GM18505 (cell line): Measurements from ENCODE around the gene PDX1.

Experiments
- ATAC-seq: cut with Tn5 transposase; IDR thresholded peaks from one replicate; pipeline ENCODE4 v1.9.1; 2021; ENCODE audit not compliant: unreplicated experiment
- POLR2A ChIP-seq: IDR thresholded peaks from 4 replicates; pipeline ENCODE4 v1.6.1; 2011; ENCODE audit warnings: borderline replicate concordance; ENCODE audit not compliant: insufficient read depth, insufficient read length; ENCODE audit errors: extremely low read depth

Gene PDX1

DNA sequence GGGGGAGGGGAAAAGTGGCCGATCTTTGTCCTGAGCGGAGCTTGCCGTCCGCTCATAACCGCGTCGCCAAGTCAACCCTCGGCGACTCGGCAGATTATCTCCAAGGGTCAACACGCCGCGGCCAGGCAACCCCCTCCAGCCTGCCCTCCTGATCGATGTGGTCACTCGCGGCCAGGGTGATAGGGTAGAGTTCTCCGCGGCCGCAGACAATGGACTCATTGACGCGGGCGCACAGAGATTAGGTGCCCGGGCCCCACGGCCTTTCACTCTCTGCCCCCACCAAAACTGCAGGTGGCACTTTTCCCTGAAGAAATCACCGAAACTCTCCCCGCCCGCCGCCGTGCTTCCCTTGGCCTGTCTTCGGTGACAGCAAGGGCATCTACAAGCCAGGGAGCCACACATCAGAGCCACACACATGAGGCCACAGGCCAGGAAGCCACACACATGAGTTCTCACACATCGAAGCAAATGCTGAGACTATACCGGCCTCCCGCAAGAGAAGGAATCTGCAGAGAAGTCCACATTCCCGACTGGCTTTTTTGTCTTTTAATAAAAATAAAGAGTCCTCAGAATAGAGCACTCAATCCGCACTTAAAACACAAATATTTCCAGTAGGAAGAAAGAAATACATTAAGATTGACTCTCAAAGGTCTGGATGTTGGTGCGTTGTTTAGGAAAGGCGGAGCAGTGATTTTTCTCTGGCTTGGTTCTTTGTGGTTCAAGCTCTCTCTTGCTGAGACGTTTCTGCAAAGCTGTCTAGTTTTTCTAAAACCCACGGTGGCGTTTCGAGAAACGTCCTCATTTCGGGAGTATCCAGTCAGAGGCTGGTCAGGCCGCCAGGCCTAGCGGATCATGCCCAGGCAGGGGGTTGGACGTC, 1.5 kb upstream of the PDX1 start:
- ATAC-seq = no peak
- no peak for TF ChIP-seq POLR2A

DNA sequence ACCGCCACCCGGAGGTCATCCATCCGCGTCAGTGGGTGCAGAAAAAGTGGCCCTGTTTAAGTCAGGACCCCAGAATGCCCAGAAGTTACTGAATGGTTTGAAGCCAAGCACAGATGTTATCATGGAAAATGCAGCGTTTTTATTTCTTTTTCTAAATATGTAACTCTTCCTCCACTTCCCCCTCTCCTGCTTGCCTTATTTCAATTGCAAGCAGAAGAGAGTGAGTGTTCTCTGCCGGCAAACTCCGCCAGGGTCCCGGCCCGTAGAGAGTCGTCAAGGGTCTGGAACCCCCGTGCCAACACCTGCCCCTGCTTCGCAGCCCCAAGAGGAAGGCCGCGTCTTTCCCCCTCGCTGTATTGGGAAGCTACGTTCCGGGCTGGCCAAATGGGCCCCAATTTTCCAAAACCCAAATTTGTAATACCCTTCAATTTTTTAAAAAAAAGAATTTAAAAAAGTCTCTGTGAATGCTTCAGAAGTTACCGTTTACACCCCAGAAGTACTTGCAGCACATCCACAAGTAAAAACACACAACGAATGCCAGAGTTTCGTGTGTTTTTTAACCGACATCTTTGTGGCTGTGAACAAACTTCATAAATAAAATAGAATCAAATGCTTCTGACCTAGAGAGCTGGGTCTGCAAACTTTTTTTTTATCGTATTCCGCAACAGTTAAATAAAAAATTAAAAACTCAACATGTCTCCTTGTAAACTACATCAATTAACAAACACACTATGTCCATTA, 712 bp upstream of the PDX1 start:
- TF ChIP-seq POLR2A = no peak
- no peak for ATAC-seq

DNA sequence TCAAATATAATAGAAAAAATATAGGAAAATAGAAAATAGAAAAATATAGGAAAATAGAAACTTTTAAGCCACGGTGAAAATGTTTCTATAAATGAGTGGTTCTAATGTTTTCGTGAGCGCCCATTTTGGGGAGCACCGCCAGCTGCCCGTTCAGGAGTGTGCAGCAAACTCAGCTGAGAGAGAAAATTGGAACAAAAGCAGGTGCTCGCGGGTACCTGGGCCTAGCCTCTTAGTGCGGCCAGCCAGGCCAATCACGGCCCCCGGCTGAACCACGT, 204 bp upstream of the PDX1 start:
- TF ChIP-seq POLR2A = no peak
- ATAC-seq = no peak

DNA sequence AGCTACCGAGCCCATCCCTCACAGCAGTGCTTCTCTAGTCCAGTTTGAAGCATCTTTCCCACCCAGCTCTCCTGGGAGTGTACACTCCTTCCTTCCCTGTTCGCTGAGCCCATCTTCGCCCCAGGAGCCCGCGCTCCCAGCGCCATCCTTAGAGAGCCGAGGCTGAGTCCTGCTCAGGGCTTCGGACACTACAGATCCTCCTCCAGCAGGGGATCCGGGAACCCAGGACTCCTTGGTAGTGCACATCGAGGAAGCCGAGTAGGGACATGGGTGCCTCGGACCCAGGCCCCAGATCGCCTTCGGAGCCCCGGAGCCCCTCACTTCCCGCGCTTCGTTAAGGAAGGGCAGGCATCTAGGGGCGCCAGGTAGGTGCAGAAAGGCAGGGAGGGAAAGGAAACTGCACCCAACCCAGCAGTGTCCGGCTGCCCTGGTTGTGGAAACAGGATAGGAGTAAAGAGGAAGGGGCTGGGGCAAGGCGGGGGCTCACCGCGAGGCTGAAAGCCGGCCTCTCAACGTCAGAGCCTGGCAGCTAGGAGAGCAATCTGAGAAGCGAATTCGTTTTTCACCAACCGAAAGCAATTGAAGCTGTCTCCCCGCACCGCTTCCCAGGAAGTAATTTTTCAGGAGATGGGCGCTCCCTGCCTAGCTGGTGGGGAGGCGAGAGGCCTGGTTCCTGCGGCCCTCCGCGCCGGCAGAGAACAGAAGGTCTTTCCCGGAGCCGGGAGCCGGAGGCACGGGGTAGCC, 1.0 kb downstream of the PDX1 start:
- ATAC-seq = no peak
- TF ChIP-seq POLR2A = no peak

DNA sequence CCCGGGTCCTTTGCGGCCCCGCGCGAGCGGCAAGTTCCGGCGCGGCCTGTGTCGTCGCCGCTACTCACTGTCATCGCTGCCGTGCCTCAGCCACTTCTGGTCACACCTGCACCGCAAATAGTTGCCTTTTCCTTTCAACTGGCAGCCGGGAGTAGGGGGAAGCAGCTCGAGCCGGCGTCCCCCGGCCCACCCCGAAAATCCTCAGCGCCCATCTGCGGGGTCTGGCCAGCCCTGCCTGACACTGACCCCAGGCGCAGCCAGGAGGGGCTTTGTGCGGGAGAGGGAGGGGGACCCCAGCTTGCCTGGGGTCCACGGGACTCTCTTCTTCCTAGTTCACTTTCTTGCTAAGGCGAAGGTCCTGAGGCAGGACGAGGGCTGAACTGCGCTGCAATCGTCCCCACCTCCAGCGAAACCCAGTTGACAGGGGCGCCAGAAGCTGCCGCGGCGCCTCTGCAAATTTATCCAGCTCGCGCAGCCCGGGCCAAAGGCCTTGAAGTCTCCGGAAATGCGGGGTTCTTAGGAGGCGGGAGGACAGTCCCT, 1.7 kb downstream of the PDX1 start:
- no peak for ATAC-seq
- no peak for TF ChIP-seq POLR2A

DNA sequence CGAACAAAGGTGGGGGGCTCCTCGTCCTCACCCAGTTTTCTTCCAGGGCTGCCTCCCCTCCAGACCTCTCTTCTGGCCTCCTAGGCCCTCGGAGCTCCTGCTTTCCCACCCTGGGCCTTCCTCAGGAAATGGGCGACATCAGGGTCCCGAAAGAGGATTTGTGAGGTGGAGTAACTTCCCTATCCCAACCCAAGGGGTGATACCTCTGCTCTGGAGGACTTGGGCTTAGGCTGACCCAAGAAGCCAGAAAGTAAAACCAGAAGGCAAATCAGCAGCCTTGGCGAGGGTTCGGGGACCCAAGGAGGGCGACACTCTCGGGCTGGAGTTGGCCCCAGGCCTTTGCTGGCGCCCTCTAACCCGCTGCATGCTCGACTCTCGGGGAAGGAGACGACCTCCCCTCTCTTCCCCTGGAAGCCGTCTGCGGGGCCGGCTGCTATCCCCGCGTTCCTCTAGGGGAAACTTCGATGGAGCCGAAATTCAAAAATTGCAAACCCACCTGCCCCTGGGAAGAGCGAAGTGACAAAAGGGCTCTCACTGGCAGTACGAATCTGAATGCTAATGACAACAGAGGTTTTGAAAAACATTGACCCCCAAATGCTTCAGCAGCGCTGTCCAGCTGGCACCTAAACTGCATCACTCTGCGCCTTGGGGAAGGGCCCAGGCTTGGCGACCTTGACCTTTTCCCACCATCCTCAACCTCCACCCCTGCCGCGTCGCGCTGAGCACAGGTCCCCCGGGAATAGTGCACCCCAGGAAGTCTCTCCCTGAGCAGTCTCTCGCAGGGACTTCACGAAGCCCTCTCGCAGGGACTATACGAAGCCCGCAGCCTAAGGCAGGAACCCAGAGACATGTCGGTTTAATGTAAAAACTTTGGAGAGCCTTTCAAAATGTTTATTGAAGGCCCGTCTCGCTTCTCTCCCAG, 2.4 kb downstream of the PDX1 start:
- no peak for TF ChIP-seq POLR2A
- no peak for ATAC-seq

DNA sequence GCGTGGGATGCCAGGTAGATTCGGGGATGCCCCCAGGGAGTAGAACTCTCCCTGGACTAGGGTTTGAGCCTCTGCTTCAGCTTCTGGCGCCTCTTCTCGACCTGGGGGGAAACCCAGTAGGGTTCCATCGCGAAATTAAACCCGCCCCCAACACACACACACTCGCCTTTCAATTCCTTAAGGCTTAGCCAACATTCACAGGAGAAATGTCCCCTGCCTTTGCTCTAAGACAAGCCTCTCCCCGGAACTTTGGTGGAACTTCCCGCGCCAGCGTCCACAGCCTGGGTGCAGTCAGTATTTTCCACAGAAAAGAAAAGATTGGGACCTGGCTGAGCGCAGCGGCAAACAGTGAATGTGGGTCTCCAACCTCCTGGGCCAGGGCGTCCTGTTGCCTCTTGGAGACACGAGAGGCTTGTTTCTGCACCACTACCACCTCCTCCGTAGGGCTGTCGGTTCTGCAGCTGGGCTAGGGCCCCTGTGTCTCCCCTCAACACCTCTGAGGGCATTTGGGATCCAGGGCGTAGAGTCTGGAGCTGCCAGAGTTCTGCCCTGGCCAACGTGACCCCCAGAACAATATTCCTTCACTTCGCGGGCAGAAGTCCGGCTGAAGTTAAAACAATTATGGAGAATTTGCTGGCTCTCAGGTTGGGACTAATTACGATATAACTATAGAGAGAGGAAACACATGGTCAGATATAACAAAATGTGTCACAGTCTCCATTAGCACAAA, 3.2 kb downstream of the PDX1 start:
- no peak for ATAC-seq
- no peak for TF ChIP-seq POLR2A

DNA sequence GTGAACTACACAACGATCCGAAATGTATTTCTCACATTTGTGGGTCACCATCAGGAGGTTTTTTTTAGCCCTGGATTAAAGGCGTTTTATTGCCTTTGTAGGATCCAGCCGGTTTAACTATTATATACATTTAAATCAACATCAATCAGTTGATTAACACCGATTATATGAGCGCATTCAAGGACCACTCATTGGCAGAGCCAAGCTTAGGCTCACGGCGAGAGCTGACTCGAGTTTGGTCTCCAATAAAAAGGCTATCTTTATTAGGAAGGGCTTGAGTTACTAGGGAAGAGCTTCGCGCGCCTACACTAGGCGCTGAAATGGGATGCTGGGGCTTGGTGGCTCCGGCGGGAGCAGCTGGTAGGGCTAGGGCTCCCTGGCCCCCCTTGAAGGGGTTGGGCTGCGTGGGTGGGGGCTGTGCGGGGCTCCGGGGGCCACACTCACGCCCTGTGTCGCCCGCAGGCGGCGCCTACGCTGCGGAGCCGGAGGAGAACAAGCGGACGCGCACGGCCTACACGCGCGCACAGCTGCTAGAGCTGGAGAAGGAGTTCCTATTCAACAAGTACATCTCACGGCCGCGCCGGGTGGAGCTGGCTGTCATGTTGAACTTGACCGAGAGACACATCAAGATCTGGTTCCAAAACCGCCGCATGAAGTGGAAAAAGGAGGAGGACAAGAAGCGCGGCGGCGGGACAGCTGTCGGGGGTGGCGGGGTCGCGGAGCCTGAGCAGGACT, 4.2 kb downstream of the PDX1 start:
- ATAC-seq = no peak
- no peak for TF ChIP-seq POLR2A

DNA sequence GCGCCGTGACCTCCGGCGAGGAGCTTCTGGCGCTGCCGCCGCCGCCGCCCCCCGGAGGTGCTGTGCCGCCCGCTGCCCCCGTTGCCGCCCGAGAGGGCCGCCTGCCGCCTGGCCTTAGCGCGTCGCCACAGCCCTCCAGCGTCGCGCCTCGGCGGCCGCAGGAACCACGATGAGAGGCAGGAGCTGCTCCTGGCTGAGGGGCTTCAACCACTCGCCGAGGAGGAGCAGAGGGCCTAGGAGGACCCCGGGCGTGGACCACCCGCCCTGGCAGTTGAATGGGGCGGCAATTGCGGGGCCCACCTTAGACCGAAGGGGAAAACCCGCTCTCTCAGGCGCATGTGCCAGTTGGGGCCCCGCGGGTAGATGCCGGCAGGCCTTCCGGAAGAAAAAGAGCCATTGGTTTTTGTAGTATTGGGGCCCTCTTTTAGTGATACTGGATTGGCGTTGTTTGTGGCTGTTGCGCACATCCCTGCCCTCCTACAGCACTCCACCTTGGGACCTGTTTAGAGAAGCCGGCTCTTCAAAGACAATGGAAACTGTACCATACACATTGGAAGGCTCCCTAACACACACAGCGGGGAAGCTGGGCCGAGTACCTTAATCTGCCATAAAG, 4.8 kb downstream of the PDX1 start:
- ATAC-seq = no peak
- no peak for TF ChIP-seq POLR2A

DNA sequence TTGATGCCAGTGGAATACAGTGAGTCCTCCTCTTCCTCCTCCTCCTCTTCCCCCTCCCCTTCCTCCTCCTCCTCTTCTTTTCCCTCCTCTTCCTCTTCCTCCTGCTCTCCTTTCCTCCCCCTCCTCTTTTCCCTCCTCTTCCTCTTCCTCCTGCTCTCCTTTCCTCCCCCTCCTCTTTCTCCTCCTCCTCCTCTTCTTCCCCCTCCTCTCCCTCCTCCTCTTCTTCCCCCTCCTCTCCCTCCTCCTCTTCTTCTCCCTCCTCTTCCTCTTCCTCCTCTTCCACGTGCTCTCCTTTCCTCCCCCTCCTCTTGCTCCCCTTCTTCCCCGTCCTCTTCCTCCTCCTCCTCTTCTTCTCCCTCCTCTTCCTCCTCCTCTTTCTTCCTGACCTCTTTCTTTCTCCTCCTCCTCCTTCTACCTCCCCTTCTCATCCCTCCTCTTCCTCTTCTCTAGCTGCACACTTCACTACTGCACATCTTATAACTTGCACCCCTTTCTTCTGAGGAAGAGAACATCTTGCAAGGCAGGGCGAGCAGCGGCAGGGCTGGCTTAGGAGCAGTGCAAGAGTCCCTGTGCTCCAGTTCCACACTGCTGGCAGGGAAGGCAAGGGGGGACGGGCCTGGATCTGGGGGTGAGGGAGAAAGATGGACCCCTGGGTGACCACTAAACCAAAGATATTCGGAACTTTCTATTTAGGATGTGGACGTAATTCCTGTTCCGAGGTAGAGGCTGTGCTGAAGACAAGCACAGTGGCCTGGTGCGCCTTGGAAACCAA, 5.6 kb downstream of the PDX1 start:
- TF ChIP-seq POLR2A = no peak

More for the DNA sequence above, 5.6 kb downstream of the PDX1 start:
- no peak for ATAC-seq
